ENCODE results near the gene CASQ1. TPM values are rescaled to one million over a fixed set of nuclear protein-coding genes. Genes with fewer than 3 reads are reported as not detected.

Gene CASQ1
- total RNA-seq, 6 experiments from 2014 or later, result 0.25 TPM; not detected in 5

DNA sequence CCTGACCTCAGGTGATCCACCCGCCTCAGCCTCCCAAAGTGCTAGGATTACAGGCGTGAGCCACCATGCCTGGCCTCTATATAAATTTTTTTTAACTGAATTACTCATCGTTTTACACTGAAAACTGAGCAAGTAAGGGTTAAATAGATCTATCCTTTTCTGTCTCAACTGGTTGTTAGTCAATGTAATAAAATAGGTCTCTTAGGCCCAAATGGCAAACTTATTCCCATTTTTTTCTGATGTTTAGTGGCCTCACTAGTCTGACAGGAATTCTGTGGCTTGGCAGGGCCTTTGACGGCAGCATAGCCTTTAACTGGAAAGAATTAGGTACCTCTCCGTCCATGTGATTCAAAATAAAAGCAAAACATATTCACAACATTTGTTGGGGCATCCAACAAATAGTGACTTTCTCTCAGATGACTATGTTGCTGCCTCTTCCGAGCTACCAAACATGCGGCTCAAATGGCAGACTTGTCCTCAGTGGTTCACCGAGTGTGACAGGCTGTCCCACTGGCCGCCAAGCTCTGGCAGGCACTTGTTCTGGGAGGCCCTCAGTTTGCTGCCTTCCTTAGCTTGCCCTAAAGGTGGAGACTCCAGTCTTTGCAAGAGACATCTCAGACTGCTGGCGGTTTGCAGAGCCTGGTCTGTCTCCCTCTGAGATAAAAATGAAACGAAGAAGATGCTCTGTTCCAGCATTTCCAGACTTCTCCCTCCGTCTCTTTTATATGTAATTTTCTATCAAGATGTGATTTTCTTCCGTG, 21.6 kb upstream of the CASQ1 start:
- no peak overlapping the region for H3K4me3 ChIP-seq
- DNase-seq, result no peak
- 81% methylated on average over 13 of the region's 13 CpGs for WGBS (ENCODE audit: insufficient coverage, low coverage, low lambda C conversion rate, missing lambda C conversion rate)
- intact Hi-C loops (cut with DNase I), result no loop called here
- H3K36me3 ChIP-seq, result no peaks in the 10 kb centered on the region
- H3K9me3 ChIP-seq, result no peaks in the 10 kb centered on the region
- no peak for ATAC-seq
- H3K27me3 ChIP-seq, result no peaks in the 10 kb centered on the region
- no peaks in the 10 kb centered on the region for H3K4me1 ChIP-seq
- no peak for TF ChIP-seq POLR2A (IDR thresholded peaks at IDR 0.05)
- TF ChIP-seq, protein P1, sequence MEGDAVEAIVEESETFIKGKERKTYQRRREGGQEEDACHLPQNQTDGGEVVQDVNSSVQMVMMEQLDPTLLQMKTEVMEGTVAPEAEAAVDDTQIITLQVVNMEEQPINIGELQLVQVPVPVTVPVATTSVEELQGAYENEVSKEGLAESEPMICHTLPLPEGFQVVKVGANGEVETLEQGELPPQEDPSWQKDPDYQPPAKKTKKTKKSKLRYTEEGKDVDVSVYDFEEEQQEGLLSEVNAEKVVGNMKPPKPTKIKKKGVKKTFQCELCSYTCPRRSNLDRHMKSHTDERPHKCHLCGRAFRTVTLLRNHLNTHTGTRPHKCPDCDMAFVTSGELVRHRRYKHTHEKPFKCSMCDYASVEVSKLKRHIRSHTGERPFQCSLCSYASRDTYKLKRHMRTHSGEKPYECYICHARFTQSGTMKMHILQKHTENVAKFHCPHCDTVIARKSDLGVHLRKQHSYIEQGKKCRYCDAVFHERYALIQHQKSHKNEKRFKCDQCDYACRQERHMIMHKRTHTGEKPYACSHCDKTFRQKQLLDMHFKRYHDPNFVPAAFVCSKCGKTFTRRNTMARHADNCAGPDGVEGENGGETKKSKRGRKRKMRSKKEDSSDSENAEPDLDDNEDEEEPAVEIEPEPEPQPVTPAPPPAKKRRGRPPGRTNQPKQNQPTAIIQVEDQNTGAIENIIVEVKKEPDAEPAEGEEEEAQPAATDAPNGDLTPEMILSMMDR (IDR thresholded peaks at IDR 0.05), result no peak
- no peak overlapping the region for H3K27ac ChIP-seq

DNA sequence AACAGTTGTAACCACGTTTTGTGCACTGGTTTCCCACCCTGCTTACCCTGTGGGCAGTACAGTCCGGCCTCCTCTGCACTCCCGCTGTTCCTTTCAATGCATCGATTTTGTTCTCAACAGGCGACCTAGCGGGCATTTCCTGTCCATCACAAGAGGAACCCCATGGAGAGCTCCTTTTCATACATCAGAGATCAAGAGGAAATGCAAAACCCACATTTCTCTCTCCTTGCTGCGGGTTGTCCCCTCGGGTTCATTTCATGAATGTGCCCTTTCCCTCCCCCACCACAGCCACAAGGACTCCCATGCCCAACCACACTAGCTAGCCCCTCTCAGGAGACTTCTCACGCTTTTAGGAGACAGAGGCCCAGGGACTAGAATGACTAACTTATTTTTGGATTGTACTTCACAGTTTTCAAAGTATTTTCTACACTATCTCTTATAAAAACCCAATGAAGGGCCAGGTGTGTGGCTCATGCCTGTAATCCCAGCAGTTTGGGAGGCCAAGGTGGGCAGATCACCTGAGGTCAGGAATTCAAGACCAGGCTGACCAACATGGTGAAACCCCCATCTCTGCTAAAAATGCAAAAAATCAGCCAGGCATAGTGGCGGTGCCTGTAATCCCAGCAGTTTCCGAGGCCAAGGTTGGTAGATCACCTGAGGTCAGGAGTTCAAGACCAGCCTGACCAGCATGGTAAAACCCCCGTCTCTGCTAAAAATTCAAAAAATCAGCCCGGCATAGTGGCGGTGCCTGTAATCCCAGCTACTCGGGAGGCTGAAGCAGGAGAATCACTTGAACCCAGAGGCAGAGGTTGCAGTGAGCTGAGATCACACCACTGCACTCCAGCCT, 20.6 kb upstream of the CASQ1 start:
- no peak overlapping the region for H3K4me3 ChIP-seq
- DNase-seq (no peak), ATAC-seq (no peak)
- intact Hi-C loops (cut with DNase I), result loop anchor here in 1 of 2 donors (10.0 kb wide), 1 partner anchor 55 kb away; the partner anchor contains the start of gene ATP1A2
- no peaks in the 10 kb centered on the region for H3K4me1 ChIP-seq
- H3K36me3 ChIP-seq, result no peaks in the 10 kb centered on the region
- WGBS (ENCODE audit: insufficient coverage, low coverage, low lambda C conversion rate, missing lambda C conversion rate), result 34% methylated on average over 10 of the region's 15 CpGs
- H3K27ac ChIP-seq, result no peak overlapping the region
- no peak for TF ChIP-seq POLR2A (IDR thresholded peaks at IDR 0.05)
- TF ChIP-seq, protein P1 (IDR thresholded peaks at IDR 0.05), result no peak
- no peaks in the 10 kb centered on the region for H3K9me3 ChIP-seq
- no peaks in the 10 kb centered on the region for H3K27me3 ChIP-seq

DNA sequence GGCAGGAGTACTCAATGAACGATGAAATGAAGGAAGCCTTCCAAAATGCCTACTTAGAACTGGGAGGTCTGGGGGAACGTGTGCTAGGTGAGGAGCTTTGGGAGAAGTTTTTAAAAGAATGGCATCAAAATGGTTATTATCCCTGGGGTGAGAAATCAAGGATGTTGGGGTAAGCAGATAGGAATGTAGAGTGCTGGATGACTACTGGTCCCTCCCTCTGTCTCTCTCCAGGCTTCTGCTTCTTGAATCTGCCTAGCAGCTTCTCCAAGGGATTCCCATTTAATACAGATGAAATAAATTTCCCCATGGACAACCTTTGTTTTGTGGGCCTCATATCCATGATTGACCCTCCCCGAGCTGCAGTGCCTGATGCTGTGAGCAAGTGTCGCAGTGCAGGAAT, 19.0 kb upstream of the CASQ1 start:
- Histone ChIP-seq H3K9me3 (no peaks in the 10 kb centered on the region), H3K4me3 (no peak overlapping the region), H3K27me3 (no peaks in the 10 kb centered on the region), H3K4me1 (no peaks in the 10 kb centered on the region), H3K27ac (no peak overlapping the region), H3K36me3 (no peaks in the 10 kb centered on the region)
- TF ChIP-seq, protein P1 (IDR thresholded peaks at IDR 0.05), result no peak
- no peak for TF ChIP-seq POLR2A (IDR thresholded peaks at IDR 0.05)
- intact Hi-C loops (cut with DNase I), result loop anchor here in 1 of 2 donors (10.0 kb wide), 1 partner anchor 57 kb away; the partner anchor contains the start of gene ATP1A2
- WGBS (ENCODE audit: insufficient coverage, low coverage, low lambda C conversion rate, missing lambda C conversion rate), result 75% methylated on average over 2 of the region's 4 CpGs
- ATAC-seq (no peak), DNase-seq (no peak)

DNA sequence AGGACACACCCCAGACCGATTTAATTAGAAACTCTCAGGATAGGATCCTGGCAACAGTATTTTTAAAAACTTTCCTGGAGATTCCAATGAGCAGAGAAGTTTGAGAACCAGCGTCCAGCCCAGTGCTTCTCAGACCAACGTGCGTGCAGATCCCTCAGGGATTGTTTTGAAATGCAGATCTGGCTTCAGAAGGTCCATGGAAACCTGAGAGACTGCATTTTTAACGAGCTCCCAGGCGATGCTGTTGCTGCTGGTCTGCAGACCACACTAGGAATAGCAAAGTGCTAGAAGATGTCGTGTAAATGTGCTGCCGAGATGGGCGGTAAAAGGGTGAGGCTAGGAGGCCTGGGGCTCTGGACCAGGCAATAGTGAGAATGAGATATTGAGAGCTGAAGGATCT, 18.4 kb upstream of the CASQ1 start:
- TF ChIP-seq, protein P1 (IDR thresholded peaks at IDR 0.05), result no peak
- no peak for TF ChIP-seq POLR2A (IDR thresholded peaks at IDR 0.05)
- Histone ChIP-seq H3K9me3 (no peaks in the 10 kb centered on the region), H3K36me3 (no peaks in the 10 kb centered on the region), H3K27ac (no peak overlapping the region), H3K27me3 (no peaks in the 10 kb centered on the region), H3K4me1 (no peaks in the 10 kb centered on the region), H3K4me3 (no peak overlapping the region)
- 47% methylated on average over 9 of the region's 9 CpGs for WGBS (ENCODE audit: insufficient coverage, low coverage, low lambda C conversion rate, missing lambda C conversion rate)
- DNase-seq, result no peak
- intact Hi-C loops (cut with DNase I), result loop anchor here in 1 of 2 donors (10.0 kb wide), 1 partner anchor 57 kb away; the partner anchor contains the start of gene ATP1A2
- ATAC-seq, result no peak

Data from right lobe of liver (tissue), 6 donors.